ENCODE data around the gene CACNA1E.
A peak's percentile ranks its signal among the peaks of the same experiment; 100 is the strongest.

Gene CACNA1E

DNA sequence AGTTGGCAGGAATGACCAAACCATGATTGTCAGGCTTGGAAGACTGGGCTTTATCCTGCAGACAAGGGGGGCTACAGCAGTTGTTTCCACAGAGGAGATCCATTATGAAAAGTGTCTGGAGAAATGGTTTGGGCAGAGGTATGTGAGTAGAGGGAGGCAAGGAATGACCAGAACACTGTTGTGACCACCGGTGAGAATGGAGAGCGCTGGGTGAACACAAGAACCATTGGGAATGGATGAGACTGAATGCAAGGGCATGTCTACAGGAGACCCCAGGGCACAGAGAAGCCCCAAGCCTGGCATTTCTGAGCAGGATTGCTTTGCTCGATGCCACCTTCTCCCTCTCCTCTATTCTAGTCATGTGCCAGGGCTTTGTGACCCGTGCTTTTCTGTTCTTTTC is 125.1 kb downstream of the CACNA1E start:
- no peak overlapping the region for H2BK120ac ChIP-seq (ENCODE audit: low read depth, low read length)
- no peaks in the 10 kb centered on the region for H3K9me3 ChIP-seq (replicated peaks in 1 of 2; ENCODE audit: control insufficient read depth in 2 of 2, insufficient read depth in 1 of 2, low read depth in 1 of 2, low read length in 2 of 2)
- H3K14ac ChIP-seq (ENCODE audit: low read length): no peak overlapping the region
- H2AK5ac ChIP-seq (ENCODE audit: low read depth, low read length): no peak overlapping the region
- no peak for DNase-seq (ENCODE audit: low spot score)
- H2BK15ac ChIP-seq (ENCODE audit: low read length): no peak overlapping the region
- H3K79me1 ChIP-seq (ENCODE audit: low read depth, low read length): no peaks in the 10 kb centered on the region
- no peak overlapping the region for H3K9ac ChIP-seq (ENCODE audit: low read depth, low read length, poor library complexity)
- no CpG with 5 or more reads among the region's 4 CpGs for WGBS, 2 donors (ENCODE audit: extremely low coverage in 2 of 2, insufficient read length in 2 of 2, insufficient replicate concordance in 1 of 2)
- no peaks in the 10 kb centered on the region for H3K27me3 ChIP-seq (ENCODE audit: control insufficient read depth in 3 of 3, insufficient read depth in 3 of 3, low read depth in 1 of 3, low read length in 3 of 3)
- H4K8ac ChIP-seq (ENCODE audit: low read depth, low read length): no peak overlapping the region
- no peak overlapping the region for H3K4ac ChIP-seq (ENCODE audit: low read length)
- no peak overlapping the region for H3K27ac ChIP-seq (replicated peaks; ENCODE audit: low read length)
- no peak overlapping the region for H2BK5ac ChIP-seq (ENCODE audit: low read length)
- H3K4me1 ChIP-seq (ENCODE audit: control insufficient read depth in 2 of 2, insufficient read depth in 1 of 2, low read depth in 1 of 2, low read length in 2 of 2): peaks cover 0 to 13% of the 10 kb centered on the region in 2 donors
- no peak overlapping the region for H3K23ac ChIP-seq (ENCODE audit: low read depth, low read length, poor library complexity)
- no peaks in the 10 kb centered on the region for H3K36me3 ChIP-seq (replicated peaks in 1 of 2; ENCODE audit: control insufficient read depth in 2 of 2, insufficient read depth in 2 of 2, low read length in 2 of 2)
- no peak overlapping the region for H2BK12ac ChIP-seq (ENCODE audit: low read length)
- H3K4me2 ChIP-seq (ENCODE audit: insufficient read depth, low read length, poor library complexity, severe bottlenecking): no peak overlapping the region
- H4K91ac ChIP-seq (ENCODE audit: low read depth, low read length, poor library complexity): no peak overlapping the region
- no peak overlapping the region for H3K4me3 ChIP-seq (ENCODE audit: low read length in 2 of 2)
- no peak overlapping the region for H2AFZ ChIP-seq (ENCODE audit: low read length)
- no peak overlapping the region for H3K18ac ChIP-seq (ENCODE audit: low read length)

- no peak overlapping the region for H3K4me2 ChIP-seq (ENCODE audit: insufficient read depth, low read length, poor library complexity, severe bottlenecking)
- H2BK120ac ChIP-seq (ENCODE audit: low read depth, low read length): no peak overlapping the region
- no peaks in the 10 kb centered on the region for H3K79me1 ChIP-seq (ENCODE audit: low read depth, low read length)
- H3K9ac ChIP-seq (ENCODE audit: low read depth, low read length, poor library complexity): no peak overlapping the region
- no peak overlapping the region for H2BK5ac ChIP-seq (ENCODE audit: low read length)
- no CpG with 5 or more reads among the region's 4 CpGs for WGBS, 2 donors (ENCODE audit: extremely low coverage in 2 of 2, insufficient read length in 2 of 2, insufficient replicate concordance in 1 of 2)
- no peak overlapping the region for H3K27ac ChIP-seq (replicated peaks; ENCODE audit: low read length)
- H3K4me1 ChIP-seq (ENCODE audit: control insufficient read depth in 2 of 2, insufficient read depth in 1 of 2, low read depth in 1 of 2, low read length in 2 of 2): peaks cover 0 to 13% of the 10 kb centered on the region in 2 donors
- no peak overlapping the region for H2BK15ac ChIP-seq (ENCODE audit: low read length)
- no peaks in the 10 kb centered on the region for H3K36me3 ChIP-seq (replicated peaks in 1 of 2; ENCODE audit: control insufficient read depth in 2 of 2, insufficient read depth in 2 of 2, low read length in 2 of 2)
- H2AK5ac ChIP-seq (ENCODE audit: low read depth, low read length): no peak overlapping the region
- no peak overlapping the region for H3K18ac ChIP-seq (ENCODE audit: low read length)
- no peak overlapping the region for H3K4me3 ChIP-seq (ENCODE audit: low read length in 2 of 2)
- H3K4ac ChIP-seq (ENCODE audit: low read length): no peak overlapping the region
- H4K8ac ChIP-seq (ENCODE audit: low read depth, low read length): no peak overlapping the region
- no peak overlapping the region for H2BK12ac ChIP-seq (ENCODE audit: low read length)
- no peak overlapping the region for H3K23ac ChIP-seq (ENCODE audit: low read depth, low read length, poor library complexity)
- H2AFZ ChIP-seq (ENCODE audit: low read length): peak overlapping the region; percentile 21
- H3K9me3 ChIP-seq (replicated peaks in 1 of 2; ENCODE audit: control insufficient read depth in 2 of 2, insufficient read depth in 1 of 2, low read depth in 1 of 2, low read length in 2 of 2): no peaks in the 10 kb centered on the region
- H3K14ac ChIP-seq (ENCODE audit: low read length): no peak overlapping the region
- H4K91ac ChIP-seq (ENCODE audit: low read depth, low read length, poor library complexity): no peak overlapping the region
- no peaks in the 10 kb centered on the region for H3K27me3 ChIP-seq (ENCODE audit: control insufficient read depth in 3 of 3, insufficient read depth in 3 of 3, low read depth in 1 of 3, low read length in 3 of 3)
- no peak for DNase-seq (ENCODE audit: low spot score)
Observed at GRCh38 chr1:181608948-181609347, 125.6 kb downstream of the CACNA1E start.

GRCh38 chr1:181612100-181612499 is 128.8 kb downstream of the CACNA1E start:
- no peak overlapping the region for H3K4me3 ChIP-seq (ENCODE audit: low read length in 2 of 2)
- no peak overlapping the region for H2AFZ ChIP-seq (ENCODE audit: low read length)
- H3K23ac ChIP-seq (ENCODE audit: low read depth, low read length, poor library complexity): no peak overlapping the region
- peaks cover 0 to 5% of the 10 kb centered on the region in 2 donors for H3K4me1 ChIP-seq (ENCODE audit: control insufficient read depth in 2 of 2, insufficient read depth in 1 of 2, low read depth in 1 of 2, low read length in 2 of 2)
- H3K4ac ChIP-seq (ENCODE audit: low read length): no peak overlapping the region
- no peaks in the 10 kb centered on the region for H3K79me1 ChIP-seq (ENCODE audit: low read depth, low read length)
- no peak overlapping the region for H2BK12ac ChIP-seq (ENCODE audit: low read length)
- DNase-seq (ENCODE audit: low spot score): no peak
- no peak overlapping the region for H3K4me2 ChIP-seq (ENCODE audit: insufficient read depth, low read length, poor library complexity, severe bottlenecking)
- no peak overlapping the region for H2BK120ac ChIP-seq (ENCODE audit: low read depth, low read length)
- WGBS, 2 donors (ENCODE audit: extremely low coverage in 2 of 2, insufficient read length in 2 of 2, insufficient replicate concordance in 1 of 2): no CpG with 5 or more reads among the region's 3 CpGs
- H3K9me3 ChIP-seq (replicated peaks in 1 of 2; ENCODE audit: control insufficient read depth in 2 of 2, insufficient read depth in 1 of 2, low read depth in 1 of 2, low read length in 2 of 2): no peaks in the 10 kb centered on the region
- H2AK5ac ChIP-seq (ENCODE audit: low read depth, low read length): no peak overlapping the region
- no peak overlapping the region for H2BK5ac ChIP-seq (ENCODE audit: low read length)
- H3K9ac ChIP-seq (ENCODE audit: low read depth, low read length, poor library complexity): no peak overlapping the region
- no peak overlapping the region for H2BK15ac ChIP-seq (ENCODE audit: low read length)
- H3K27ac ChIP-seq (replicated peaks; ENCODE audit: low read length): no peak overlapping the region
- H4K8ac ChIP-seq (ENCODE audit: low read depth, low read length): no peak overlapping the region
- no peak overlapping the region for H3K14ac ChIP-seq (ENCODE audit: low read length)
- no peaks in the 10 kb centered on the region for H3K27me3 ChIP-seq (ENCODE audit: control insufficient read depth in 3 of 3, insufficient read depth in 3 of 3, low read depth in 1 of 3, low read length in 3 of 3)
- H4K91ac ChIP-seq (ENCODE audit: low read depth, low read length, poor library complexity): no peak overlapping the region
- H3K18ac ChIP-seq (ENCODE audit: low read length): no peak overlapping the region
- H3K36me3 ChIP-seq (replicated peaks in 1 of 2; ENCODE audit: control insufficient read depth in 2 of 2, insufficient read depth in 2 of 2, low read length in 2 of 2): no peaks in the 10 kb centered on the region

DNA sequence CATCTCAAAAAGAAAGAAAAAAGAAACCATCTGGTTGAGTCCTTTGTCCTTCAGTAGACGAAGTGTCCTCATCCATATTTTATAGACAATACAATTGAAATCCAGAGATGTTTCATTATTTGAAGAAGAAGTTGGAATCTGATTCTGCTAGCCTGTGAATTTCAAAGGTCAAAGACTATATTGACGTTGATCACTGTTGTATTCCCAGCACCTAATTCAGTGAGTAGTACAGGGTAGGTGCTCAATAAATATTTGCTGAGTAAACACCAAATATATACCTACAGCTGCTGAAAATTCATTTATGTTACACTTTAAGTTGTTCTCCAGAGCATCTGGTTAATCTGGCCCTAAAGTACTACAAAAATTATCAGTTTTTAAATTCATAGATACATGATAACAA is 135.2 kb downstream of the CACNA1E start:
- H2AK5ac ChIP-seq (ENCODE audit: low read depth, low read length): no peak overlapping the region
- H3K18ac ChIP-seq (ENCODE audit: low read length): no peak overlapping the region
- no peak overlapping the region for H3K14ac ChIP-seq (ENCODE audit: low read length)
- H3K4ac ChIP-seq (ENCODE audit: low read length): no peak overlapping the region
- H3K36me3 ChIP-seq (replicated peaks in 1 of 2; ENCODE audit: control insufficient read depth in 2 of 2, insufficient read depth in 2 of 2, low read length in 2 of 2): no peaks in the 10 kb centered on the region
- no peak overlapping the region for H2BK15ac ChIP-seq (ENCODE audit: low read length)
- H3K79me1 ChIP-seq (ENCODE audit: low read depth, low read length): no peaks in the 10 kb centered on the region
- no peak overlapping the region for H2AFZ ChIP-seq (ENCODE audit: low read length)
- no peak overlapping the region for H2BK120ac ChIP-seq (ENCODE audit: low read depth, low read length)
- H3K27me3 ChIP-seq (ENCODE audit: control insufficient read depth in 3 of 3, insufficient read depth in 3 of 3, low read depth in 1 of 3, low read length in 3 of 3): no peaks in the 10 kb centered on the region
- no peak for DNase-seq (ENCODE audit: low spot score)
- H3K4me2 ChIP-seq (ENCODE audit: insufficient read depth, low read length, poor library complexity, severe bottlenecking): no peak overlapping the region
- no peak overlapping the region for H4K8ac ChIP-seq (ENCODE audit: low read depth, low read length)
- H3K9me3 ChIP-seq (replicated peaks in 1 of 2; ENCODE audit: control insufficient read depth in 2 of 2, insufficient read depth in 1 of 2, low read depth in 1 of 2, low read length in 2 of 2): peaks cover 0 to 3% of the 10 kb centered on the region in 2 donors
- no peaks in the 10 kb centered on the region for H3K4me1 ChIP-seq (ENCODE audit: control insufficient read depth in 2 of 2, insufficient read depth in 1 of 2, low read depth in 1 of 2, low read length in 2 of 2)
- no CpG with 5 or more reads among the region's 2 CpGs for WGBS, 2 donors (ENCODE audit: extremely low coverage in 2 of 2, insufficient read length in 2 of 2, insufficient replicate concordance in 1 of 2)
- H3K23ac ChIP-seq (ENCODE audit: low read depth, low read length, poor library complexity): no peak overlapping the region
- H3K9ac ChIP-seq (ENCODE audit: low read depth, low read length, poor library complexity): no peak overlapping the region
- H3K27ac ChIP-seq (replicated peaks; ENCODE audit: low read length): no peak overlapping the region
- H4K91ac ChIP-seq (ENCODE audit: low read depth, low read length, poor library complexity): no peak overlapping the region
- no peak overlapping the region for H3K4me3 ChIP-seq (ENCODE audit: low read length in 2 of 2)
- no peak overlapping the region for H2BK5ac ChIP-seq (ENCODE audit: low read length)
- no peak overlapping the region for H2BK12ac ChIP-seq (ENCODE audit: low read length)

Data from neuronal stem cell (in vitro differentiated cells).